Astrocyte (in vitro differentiated cells and primary cell): Measurements from ENCODE around the gene SLCO4A1.

Experiments used
- CTCF ChIP-seq: IDR thresholded peaks from 2 replicates; pipeline ENCODE4 v1.5.1; 2011; ENCODE audit warnings: low read depth, mild to moderate bottlenecking, inconsistent platforms, low read length, moderate library complexity; ENCODE audit not compliant: insufficient read depth
- EZH2 ChIP-seq: IDR thresholded peaks from 2 replicates; pipeline ENCODE4 v1.6.1; 2012; ENCODE audit warnings: mild to moderate bottlenecking, low read length, inconsistent platforms; ENCODE audit not compliant: insufficient read depth

GRCh38 chr20:62692801-62693523 is 50.7 kb downstream of the SLCO4A1 start:
- TF ChIP-seq CTCF = no peak
- TF ChIP-seq EZH2 = no peak
